HG03196 (cell line): Measurements from ENCODE around the gene CXCL10.
"Not testable (repeated sequence)": the region's sequence is repeated elsewhere in the genome, so short reads cannot be mapped to it uniquely, and the experiment has no call there.

Experiments
- ATAC-seq: cut with Tn5 transposase; IDR thresholded peaks from one replicate; pipeline ENCODE4 v1.9.1; 2021; ENCODE audit not compliant: unreplicated experiment

Gene CXCL10

DNA sequence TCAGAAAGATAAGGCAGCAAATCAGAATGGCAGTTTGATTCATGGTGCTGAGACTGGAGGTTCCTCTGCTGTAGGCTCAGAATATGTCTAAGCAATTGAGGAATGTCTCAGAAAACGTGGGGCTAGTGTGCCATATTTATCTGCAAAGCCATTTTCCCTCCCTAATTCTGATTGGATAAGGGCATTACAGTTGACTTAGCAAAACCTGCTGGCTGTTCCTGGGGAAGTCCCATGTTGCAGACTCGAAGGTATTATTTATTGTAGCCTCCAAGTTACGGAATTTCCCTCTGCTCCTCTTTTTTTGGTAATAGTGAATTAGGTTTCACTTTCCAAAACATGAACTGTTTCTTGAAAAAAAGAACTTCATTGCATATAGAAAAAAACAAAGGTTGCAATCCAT, at the start of gene CXCL10:
CXCL10 (minus strand) TSS at position 109 of the 400 bp plus-strand sequence; CDS start at position 43, 66 bp downstream.
- ATAC-seq = no peak

DNA sequence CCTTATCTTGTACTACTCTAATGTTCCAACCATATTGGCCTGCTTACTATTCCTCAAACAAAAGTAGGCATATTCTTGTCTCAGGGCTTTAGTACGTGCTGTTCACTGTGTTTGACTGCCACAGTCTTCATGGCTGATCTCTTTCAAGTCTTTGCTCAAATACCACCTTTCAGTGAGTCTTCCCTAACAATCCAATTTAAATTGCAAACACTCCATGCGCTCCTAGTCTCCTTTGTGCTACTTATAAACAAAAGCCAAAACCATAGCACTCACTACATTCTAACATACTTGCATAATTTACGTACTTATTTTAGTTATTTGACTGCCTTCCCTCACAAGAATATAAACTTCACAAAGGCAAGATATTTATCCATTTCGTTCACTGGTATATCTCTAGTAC, 49.5 kb upstream of the CXCL10 start:
- no peak for ATAC-seq

DNA sequence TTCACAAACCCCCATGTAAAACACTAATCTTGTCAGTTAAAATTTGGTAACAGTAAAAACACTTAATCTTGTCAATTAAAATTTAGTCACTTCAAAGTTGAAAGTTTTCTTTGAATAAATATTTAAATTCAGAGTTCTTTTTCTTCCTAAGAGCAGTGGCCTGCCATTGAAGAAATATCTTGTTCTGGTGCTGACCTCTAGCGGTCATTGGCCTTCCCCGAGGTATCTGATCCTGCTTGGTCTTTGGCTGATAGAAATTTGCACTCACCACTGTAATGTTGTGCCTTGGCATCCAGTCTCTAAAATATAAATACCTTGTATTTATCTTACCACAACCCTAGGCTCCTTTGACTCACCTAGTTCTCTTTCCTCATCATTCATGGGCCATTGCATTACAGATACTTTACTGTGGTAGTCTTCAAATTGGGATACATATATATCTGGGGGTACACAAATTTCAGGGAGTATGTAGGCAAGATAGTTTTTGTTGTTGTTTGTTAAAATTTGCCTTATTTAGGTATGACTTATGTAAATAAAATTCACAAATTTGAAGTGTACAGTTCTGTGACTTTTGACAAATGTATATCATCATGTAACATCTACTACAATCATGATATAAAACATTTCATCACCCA, 44.5 kb upstream of the CXCL10 start:
- peak; percentile 70 for ATAC-seq

GRCh38 chr4:76066546-76066945, 43.2 kb upstream of the CXCL10 start:
- ATAC-seq = no peak

GRCh38 chr4:76061982-76062381, 38.7 kb upstream of the CXCL10 start:
- ATAC-seq = no peak

DNA sequence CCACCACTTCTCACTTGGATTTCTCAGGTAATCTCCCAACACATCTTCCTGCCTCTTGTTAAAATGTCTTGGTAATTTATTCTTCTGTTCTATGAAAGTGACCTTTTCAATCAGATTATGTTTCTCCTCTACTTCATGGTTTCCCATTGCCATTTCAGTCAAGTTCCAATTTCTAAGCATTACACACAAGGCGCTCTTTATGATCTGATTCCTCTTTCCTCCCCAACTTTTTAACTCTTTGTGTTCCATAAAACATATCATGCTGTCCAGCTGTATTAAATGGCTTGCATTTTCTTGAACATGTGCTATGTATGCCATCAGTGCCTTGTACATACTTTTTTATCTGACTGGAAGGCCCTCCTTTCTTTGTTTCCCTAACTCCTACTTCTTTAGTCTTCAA, 38.1 kb upstream of the CXCL10 start:
- no peak for ATAC-seq

DNA sequence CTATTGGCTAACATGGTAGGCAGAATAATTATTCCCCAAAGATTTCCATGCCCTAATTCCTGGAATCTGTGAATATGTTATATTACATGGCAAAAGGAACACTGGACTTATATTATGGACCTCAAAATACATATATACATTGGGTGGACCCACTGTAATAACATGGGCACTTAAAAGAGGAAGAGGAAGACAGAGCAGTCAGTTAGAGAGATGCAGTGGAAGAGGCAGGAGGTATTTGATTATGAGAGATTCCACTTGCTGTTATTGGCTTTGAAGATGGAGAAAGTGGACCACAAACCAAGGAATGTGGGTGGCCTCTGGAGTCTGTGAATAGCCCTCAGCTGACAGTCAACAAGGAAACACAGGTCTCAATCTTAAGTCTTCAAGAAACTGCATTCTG, 37.2 kb upstream of the CXCL10 start:
- no peak for ATAC-seq

DNA sequence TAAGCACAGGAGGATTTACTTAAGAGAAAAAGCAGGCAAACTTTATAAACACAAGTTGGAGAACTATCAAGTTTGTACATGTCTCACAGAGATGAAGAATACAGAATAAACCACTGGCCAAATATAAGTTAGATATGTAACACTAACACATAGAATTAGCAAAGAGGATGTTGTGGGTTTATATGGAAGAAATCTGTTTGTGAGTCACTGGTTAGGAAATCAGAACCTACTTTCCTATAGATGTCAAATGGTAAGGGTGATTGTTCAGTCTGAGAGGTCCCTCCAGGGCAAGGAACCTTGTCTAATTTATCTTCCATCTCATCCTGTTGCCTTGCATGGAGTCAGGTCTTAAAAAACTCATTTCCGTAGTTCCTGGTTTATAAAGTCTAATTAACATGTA, 36.5 kb upstream of the CXCL10 start:
- ATAC-seq = no peak

- no peak for ATAC-seq
These were observed 35.7 kb upstream of the CXCL10 start for GRCh38 chr4:76058888-76059426.

DNA sequence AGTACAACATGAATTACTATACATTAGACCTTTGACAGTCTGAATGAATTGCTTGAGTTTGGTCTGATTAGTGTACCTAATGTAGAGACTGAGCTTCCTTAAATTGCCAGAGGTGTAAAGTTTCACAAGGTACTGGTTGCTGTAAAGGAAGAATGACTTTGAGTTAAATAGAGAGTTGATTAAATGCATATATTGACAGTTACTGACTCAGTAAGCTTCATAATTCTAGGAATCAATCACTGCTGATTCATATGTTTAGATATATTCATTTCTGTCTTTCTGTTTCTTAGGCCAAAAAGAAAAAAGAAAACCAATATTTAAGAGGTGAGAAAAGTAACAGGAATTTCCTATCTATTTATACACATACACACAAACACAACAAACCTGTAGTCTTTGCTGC, 35.0 kb upstream of the CXCL10 start:
- peak; percentile 44 for ATAC-seq

- ATAC-seq = no peak
These were observed 32.1 kb upstream of the CXCL10 start for GRCh38 chr4:76055421-76055820.

- peak; percentile 97 for ATAC-seq
These were observed 31.7 kb upstream of the CXCL10 start for GRCh38 chr4:76055016-76055415.

DNA sequence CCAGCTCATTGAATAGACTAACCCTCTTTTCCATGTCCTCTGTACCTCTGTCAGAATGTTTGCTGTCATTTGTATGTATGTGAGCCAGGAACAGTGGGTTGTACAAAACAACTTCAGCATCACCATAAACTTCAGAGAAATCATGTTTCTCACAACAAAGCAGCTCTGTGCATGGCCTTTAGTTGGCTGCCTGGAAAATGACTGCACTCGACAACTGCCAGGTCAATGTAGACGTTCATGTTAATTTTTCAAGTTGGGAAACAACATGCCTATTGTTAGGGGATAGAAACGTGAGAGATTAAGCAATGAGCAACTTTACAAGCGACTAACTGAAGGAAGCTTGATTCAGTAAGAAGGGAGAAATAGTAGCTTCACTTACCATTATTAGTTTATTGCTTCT, 30.4 kb upstream of the CXCL10 start:
- ATAC-seq = no peak

DNA sequence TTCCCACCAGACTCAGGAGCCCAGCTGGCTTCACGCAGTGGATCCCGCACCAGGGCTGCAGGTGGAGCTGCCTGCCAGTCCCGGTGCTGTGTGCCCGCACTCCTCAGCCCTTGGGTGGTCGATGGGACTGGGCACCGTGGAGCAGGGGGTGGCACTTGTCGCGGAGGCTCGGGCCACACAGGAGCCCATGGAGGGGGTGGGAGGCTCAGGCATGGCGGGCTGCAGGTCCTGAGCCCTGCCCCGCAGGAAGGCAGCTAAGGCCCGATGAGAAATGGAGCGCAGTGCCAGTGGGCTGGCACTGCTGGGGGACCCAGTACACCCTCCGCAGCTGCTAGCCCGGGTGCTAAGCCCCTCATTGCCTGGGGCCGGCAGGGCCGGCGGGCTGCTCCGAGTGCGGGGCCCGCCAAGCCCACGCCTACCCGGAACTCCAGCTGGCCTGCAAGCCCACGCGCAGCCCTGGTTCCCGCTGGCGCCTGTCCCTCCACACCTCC, 27.3 kb upstream of the CXCL10 start:
- ATAC-seq = not testable (repeated sequence)

- ATAC-seq = not testable (repeated sequence)
These were observed 26.6 kb upstream of the CXCL10 start for GRCh38 chr4:76049860-76050416.

DNA sequence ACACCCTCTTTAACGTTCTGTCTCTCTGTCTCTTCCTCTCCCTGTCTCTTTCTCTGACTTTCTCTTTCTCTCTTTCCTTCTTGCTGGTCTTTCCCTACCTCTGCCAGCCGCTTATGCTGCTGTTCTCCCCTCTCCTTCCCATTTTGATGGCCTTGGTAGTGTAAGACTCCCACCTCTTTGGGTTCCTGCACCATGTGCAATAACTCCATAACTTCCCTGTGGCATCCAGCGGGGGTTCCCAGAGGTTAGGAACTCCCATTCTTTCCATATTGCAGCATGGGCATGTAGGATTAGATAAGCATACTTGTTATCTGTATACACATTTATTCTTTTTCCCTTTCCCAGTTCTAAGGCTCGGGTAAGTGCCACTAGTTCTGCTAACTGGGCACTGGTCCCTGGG, 21.4 kb upstream of the CXCL10 start:
- ATAC-seq = not testable (repeated sequence)

GRCh38 chr4:76043306-76043705, 20.0 kb upstream of the CXCL10 start:
- ATAC-seq = not testable (repeated sequence)

DNA sequence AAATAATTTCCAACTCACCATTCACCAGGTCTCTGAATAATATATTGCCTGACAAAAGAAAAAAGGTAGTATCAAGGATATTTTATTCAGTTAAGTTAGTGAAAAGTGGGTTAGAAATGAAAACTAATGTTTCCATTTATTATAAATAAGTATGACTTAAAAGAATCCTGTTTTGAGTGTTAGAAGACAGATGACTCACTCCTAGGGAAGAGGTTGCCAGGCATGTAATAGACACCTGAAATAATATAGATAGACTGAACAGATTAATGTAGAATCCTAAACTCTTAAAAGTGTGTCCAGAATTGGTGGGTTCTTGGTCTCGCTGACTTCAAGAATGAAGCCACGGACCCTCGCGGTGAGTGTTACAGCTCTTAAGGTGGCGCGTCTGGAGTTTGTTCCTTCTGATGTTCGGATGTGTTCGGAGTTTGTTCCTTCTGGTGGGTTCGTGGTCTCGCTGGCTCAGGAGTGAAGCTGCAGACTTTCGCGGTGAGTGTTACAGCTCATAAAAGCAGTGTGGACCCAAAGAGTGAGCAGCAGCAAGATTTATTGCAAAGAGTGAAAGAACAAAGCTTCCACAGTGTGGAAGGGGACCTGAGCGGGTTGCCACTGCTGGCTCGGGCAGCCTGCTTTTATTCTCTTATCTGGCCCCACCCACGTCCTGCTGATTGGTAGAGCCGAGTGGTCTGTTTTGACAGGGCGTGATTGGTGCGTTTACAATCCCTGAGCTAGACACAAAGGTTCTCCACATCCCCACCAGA, 19.1 kb upstream of the CXCL10 start:
- not testable (repeated sequence) for ATAC-seq

GRCh38 chr4:76036855-76037254, 13.6 kb upstream of the CXCL10 start:
- no peak for ATAC-seq

- ATAC-seq = no peak
These were observed 12.6 kb upstream of the CXCL10 start, which contains the start of gene CXCL11 for GRCh38 chr4:76035799-76036380. Gene CXCL11 (minus strand): TSS chr4:76036070. CDS start chr4:76035987, 83 bp downstream.

DNA sequence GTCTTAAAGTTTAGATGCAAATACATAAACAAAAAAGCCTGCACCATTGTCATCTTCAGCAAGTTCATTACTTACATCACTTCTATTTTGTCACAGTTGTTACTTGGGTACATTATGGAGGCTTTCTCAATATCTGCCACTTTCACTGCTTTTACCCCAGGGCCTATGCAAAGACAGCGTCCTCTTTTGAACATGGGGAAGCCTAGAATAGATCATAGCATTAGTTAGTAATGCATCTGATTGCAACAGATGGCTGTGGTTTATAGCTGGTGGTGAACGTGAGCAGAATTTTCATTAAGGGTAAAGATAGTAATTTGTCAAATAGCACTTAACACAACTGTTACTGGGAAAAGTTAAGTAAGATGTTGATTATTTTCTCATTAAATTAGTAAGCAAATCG, 11.8 kb upstream of the CXCL10 start:
- ATAC-seq = no peak
